GM21528 (cell line): ENCODE data around the gene TMEM62.
"Not testable (repeated sequence)": the region's sequence is repeated elsewhere in the genome, so short reads cannot be mapped to it uniquely, and the experiment has no call there.

Experiments used
- ATAC-seq: cut with Tn5 transposase; IDR thresholded peaks from one replicate; pipeline ENCODE4 v1.9.1; 2021; ENCODE audit warnings: mild to moderate bottlenecking, moderate library complexity; ENCODE audit not compliant: unreplicated experiment, low FRiP score

Gene TMEM62

DNA sequence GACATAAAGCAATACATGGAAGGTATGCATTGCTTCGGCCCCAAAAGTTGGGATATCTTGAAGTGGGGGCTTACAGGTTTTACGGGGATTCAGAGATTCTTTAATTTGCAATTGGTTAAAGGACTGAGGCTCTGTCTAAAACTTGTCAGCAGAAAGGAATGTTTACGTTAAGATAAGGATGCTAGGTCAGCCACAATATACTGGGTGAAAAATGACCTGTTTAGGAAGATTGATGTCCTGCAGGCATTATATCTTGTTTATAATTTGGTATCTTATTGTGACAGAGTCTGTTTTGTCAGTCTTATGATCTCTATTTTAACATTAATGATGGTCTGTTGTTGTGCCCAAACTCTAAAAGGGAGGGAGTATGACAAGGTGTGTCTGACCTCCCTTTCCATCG lies 36.5 kb downstream of the TMEM62 start:
- ATAC-seq, result no peak

GRCh38 chr15:43175656-43176309 lies 42.4 kb downstream of the TMEM62 start:
- not testable (repeated sequence) for ATAC-seq

- not testable (repeated sequence) for ATAC-seq
These were observed 43.8 kb downstream of the TMEM62 start for GRCh38 chr15:43177147-43177546.

GRCh38 chr15:43183270-43183669 lies 49.9 kb downstream of the TMEM62 start:
- ATAC-seq, result no peak

GRCh38 chr15:43184407-43185124 lies 51.2 kb downstream of the TMEM62 start:
- no peak for ATAC-seq

GRCh38 chr15:43185157-43186002 lies 52.0 kb downstream of the TMEM62 start, which contains the start of gene CCNDBP1:
Gene CCNDBP1, plus strand, starts transcription at chr15:43185403. Its CDS starts 96 bp downstream, at chr15:43185499.
- ATAC-seq, result peak; percentile 91

GRCh38 chr15:43186003-43186353 lies 52.6 kb downstream of the TMEM62 start:
- peak; percentile 29 for ATAC-seq

- no peak for ATAC-seq
These were observed 54.3 kb downstream of the TMEM62 start for GRCh38 chr15:43187544-43188155.

DNA sequence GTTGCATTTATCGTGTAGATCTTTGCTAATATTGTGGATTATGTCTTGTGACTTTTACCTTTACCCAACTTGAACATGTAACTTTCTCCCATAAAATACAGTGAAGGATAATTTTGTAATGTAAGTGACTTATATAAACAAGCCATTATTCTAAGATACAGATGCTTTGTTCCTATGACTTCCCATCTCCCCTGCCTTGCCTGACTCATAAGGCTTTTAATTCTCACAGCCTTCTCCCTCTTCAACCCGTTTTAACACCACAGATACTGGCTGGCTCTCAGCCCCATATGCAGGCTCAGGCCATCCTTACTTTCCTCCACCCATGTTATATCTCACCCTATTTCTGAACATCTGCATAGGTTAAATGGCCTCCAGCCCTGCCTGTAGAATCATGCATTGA lies 55.9 kb downstream of the TMEM62 start:
- ATAC-seq, result no peak

GRCh38 chr15:43190178-43190577 lies 56.8 kb downstream of the TMEM62 start:
- ATAC-seq, result no peak

GRCh38 chr15:43193710-43194109 lies 60.3 kb downstream of the TMEM62 start:
- ATAC-seq, result no peak

- ATAC-seq, result no peak
These were observed 61.4 kb downstream of the TMEM62 start for GRCh38 chr15:43194795-43195194.

- no peak for ATAC-seq
These were observed 63.6 kb downstream of the TMEM62 start for GRCh38 chr15:43196760-43197548.

GRCh38 chr15:43197773-43198172 lies 64.4 kb downstream of the TMEM62 start:
- not testable (repeated sequence) for ATAC-seq

DNA sequence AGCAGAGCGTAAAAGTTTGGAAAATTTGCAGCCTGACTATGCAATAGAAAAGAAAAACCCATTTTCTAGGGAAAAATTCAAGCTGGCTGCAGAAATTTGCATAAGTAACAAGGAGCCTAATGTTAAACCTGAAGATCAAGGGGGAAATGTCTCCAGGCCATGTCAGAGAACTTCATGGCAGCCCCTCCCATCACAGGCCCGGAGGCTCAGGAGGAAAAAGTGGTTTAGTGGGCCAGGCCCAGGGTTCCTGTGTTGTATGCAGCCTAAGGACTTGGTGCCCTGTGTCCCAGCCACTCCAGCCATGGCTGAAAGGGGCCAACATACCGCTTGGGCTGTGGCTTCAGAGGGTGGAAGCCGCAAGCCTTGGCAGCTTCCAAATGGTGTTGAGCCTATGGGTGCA lies 65.2 kb downstream of the TMEM62 start:
- not testable (repeated sequence) for ATAC-seq

DNA sequence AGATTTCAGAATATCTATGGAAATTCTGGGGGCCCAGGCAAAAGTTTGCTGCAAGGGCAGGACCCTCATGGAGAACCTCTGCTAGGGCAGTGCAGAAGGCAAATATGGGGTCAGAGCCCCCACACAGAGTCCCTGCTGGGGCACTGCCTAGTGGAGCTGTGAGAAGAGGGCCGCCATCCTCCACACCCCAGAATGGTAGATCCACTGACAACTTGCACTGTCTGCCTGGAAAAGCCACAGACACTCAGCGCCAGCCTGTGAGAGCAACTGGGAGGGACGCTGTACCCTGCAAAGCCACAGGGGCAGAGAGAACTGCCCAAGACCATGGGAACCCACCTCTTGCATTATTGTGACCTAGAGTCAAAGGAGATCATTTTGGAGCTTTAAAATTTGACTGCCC lies 65.6 kb downstream of the TMEM62 start:
- no peak for ATAC-seq

GRCh38 chr15:43199945-43200488 lies 66.6 kb downstream of the TMEM62 start:
- ATAC-seq, result no peak

- ATAC-seq, result no peak
These were observed 70.9 kb downstream of the TMEM62 start for GRCh38 chr15:43204016-43204901.

DNA sequence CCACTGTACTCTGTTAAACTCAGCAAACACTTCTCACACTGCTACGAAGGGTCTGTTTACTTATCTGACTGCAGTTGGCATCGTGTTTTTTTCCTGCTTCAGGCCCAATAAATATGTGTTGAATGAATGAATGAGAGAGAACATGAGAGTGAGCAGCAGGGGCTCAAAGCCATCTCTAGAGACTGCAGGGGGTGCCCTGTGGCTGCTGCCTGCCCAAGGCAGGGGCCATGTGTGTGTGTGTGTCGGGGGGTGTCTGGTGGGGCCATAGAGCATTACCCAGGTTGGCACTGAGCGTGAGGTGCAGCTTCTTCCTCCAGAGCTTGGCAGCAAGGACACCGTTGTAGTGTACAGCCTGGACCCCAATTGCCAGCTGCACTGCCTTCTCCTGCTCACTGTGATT lies 72.7 kb downstream of the TMEM62 start:
- no peak for ATAC-seq
